HuH-7 (cell line): ENCODE results near the gene KAT7.
A peak's percentile ranks its signal among the peaks of the same experiment; 100 is the strongest.

ENCODE experiments used
- DNase-seq: peaks from one replicate; pipeline ENCODE4 v3.0.0; 2011; ENCODE audit warnings: low spot score

The KAT7 gene

DNA sequence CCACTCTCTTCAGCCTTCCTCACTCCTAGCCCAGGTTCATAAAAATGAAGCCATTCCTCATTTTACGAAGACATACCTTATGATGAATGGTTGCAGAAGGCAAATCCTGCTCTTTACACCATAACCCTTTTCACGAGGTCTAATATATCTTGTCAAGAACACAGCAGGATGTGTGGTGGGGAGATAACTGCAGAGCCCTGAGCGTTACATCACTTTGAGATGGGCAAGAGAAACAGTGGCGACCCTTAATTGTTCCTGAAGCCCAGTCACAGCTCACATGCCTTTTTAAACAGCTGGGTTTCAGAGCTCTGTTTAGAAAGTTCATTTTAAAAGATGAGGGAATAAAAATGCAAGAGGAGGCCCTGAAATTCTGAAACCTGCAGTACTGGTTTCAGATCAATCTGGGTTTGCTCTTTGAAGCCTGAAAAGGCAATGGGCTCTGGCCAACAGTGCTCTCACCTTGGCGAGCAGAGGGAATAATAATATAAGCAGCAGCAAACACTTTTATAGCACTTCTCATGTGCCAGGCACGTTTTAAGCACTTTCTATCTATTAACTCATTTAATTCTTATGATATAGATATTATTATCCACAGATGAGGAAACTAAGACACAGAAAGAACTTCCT lies 27.4 kb upstream of the KAT7 start:
- DNase-seq, result no peak

- DNase-seq, result no peak
These were observed 26.1 kb upstream of the KAT7 start for GRCh38 chr17:49762151-49762941.

GRCh38 chr17:49763735-49764558 lies 24.5 kb upstream of the KAT7 start, which contains the start of gene FAM117A:
TSS of gene FAM117A (minus strand) at chr17:49764131. CDS start at chr17:49764087, 44 bp downstream.
- DNase-seq, result peak; percentile 99

- no peak for DNase-seq
These were observed 23.8 kb upstream of the KAT7 start for GRCh38 chr17:49764559-49765180.

- no peak for DNase-seq
These were observed 21.5 kb upstream of the KAT7 start for GRCh38 chr17:49766918-49767530.

GRCh38 chr17:49775546-49776260 lies 12.8 kb upstream of the KAT7 start:
- DNase-seq, result no peak

- no peak for DNase-seq
These were observed 11.8 kb upstream of the KAT7 start for GRCh38 chr17:49776551-49777300.

DNA sequence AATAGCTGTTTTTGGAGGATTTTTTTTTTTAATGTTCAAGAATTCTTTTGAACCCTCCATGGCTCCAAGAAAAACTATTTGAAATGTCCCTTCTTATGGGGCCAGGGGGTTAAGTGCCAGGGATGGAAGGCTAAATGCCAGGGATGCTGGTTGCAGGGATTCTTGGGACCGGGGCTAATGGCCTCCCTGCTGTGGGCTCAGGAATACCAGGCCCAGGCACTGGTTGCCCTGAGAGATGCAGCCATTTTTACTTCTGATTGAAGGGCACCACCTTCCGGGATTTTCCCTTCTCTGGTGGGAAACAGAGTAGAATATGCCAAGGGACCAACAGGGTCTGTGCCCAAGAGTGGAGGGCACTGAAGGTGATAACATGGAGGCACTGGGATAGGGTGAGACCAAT lies 10.9 kb upstream of the KAT7 start:
- DNase-seq, result no peak

DNA sequence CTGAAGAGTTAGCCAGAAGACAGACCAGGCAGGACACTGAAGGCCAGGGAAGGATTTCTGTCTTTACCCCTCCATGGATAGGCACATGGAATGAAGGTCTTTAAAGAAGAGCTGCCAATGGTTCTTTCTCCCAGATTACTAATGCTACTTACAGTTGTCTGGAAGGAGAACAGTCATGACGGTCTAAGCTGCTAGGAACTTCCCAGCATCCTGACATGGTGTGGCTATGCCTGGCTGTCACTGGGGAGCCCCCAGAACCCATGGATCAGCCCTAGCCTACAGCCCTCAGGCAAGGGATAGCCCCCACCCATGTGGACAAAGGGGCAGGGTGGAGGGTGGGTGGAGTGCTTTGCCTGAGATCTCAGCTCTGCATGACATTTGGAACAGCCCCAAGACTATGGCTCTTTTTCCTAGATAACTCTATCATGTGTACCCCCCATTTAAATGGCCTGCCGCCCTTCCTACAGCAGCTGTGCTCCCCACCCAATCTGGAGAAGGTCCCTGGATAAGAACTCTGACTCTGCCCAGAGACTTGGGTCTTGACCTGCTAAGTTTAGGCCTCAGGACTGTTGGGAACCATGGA lies 9.2 kb upstream of the KAT7 start:
- no peak for DNase-seq

- DNase-seq, result peak; percentile 28
These were observed 8.7 kb upstream of the KAT7 start for GRCh38 chr17:49779739-49780231.

DNA sequence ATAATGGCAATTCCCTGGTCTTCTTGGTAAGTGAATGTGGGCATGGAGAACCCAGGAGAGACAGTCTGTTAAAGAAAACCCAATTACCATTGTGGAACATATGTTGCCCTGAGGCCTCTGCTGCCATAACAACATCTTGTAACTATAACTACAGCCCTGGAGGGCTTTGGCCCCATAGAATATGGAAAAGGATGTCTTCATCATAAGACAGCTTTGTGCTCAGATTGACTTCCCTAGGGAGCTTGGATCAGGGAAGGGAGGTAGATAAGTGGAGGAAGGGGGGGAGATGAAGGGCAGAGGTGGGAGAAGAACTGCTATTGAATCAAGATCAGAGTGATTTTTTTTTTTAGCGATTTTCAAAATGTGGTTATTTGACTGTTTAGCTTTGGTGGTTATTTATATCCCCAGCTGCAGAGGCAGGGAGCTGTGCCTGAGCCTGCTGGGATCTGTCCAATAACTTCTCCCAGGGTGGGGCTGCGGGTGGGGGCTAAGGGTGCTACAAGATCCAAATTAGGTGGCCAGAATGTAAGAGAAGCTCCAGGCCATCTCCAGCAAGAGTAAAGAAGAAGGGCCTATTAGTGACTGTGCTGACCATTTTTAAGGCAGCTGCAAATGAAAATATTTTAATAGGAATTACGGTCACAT lies 5.3 kb upstream of the KAT7 start:
- no peak for DNase-seq

DNA sequence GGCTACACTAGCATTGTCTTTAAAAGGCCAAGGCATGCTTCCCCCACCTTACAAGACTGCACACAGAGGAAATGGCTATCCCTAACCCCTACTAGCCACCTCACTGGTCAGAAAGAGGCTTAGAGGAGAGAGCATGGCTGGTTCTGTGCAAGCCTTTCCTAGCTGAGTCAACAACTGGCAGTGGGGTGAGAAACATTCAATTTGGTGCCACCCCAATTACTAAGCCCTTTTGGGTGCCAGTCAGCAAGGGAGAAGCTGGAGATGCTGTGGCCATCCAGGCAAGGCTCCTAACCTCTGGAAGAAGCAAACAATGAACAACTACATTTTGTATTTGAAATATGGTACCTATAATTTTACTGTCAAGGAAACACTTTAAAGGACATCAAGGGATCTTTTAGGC lies 4.7 kb upstream of the KAT7 start:
- DNase-seq, result no peak

DNA sequence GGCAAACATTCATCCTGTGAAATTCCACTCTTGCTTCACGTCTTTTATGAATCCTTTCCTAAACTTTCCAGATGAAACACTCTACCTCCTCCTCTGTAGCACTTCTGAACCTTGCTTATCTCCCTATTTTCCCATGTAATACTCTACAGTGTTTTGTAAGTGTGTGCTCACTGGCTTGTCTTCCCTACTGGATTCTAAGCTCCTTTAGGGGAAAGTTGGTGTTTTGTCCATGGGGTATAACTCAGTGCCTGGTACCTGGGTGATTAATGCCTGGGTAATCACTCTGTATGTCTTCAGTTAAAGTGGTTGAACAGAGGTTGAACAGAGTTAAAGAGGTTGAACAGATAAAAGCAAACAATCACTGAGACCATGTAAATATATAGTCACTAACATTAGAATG lies 3.8 kb upstream of the KAT7 start:
- no peak for DNase-seq

DNA sequence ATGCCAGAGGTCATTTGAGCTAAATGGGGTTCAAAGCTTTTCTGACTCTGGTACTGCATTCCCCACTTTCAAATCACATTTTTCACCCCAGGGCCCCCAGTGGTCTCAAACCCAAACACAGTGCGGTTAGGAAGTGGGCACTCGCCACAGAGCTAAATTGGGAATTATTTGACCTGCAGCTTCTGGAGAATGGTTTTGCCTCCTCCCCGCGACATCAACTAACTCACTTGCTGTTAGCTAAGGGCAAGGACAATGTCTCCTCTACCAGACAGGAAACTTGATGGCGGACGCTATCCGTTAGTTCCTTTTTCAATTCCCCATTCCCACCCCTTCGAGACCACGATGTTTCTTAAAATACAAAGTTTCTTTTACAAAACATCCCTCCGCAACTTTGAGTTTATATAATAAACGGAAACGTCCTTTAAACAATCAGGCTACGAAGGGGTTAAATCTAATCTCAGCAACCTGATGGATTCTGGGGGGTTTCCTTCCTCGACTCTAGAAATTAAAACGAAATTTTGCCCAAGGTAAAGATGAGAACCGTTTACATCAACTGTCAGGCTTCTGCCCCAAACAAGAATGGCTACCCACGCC lies 500 bp upstream of the KAT7 start:
- no peak for DNase-seq

DNA sequence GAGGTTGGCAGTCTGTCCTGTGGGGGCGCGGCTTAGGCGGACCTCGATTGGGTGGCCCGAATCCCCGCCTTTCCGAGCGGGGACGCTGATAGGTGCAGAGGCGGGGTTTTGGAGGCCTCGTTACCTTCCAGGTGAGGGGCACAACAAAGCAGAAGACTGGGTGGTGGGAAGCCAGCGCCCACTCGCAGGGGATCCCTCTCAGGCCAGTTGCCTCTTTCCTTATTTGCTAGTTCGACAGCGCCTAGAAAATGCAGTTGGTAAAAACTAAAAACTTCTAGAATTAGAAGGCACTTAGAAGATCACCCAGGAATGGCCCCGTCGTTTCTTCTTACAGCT lies 730 bp downstream of the KAT7 start:
- DNase-seq, result no peak

DNA sequence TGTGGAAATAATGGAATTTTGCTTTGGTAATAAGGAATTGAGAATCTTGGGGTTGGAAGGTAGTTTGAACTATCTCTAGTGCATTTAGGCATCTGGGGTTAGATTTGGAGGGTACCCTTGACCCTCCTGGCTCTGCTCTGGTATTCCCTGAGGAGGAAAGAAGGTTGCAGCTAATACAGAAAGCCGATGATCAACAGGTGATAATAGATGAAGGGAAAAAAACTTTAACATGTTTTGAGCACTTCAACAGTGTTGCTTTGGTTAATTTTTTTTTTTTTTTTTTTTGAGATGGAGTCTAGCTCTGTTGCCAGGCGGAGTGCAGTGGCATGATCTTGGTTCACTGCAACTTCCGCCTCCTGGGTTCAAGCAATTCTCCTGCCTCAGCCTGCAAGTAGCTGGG lies 4.8 kb downstream of the KAT7 start:
- DNase-seq, result no peak

- DNase-seq, result no peak
These were observed 6.9 kb downstream of the KAT7 start for GRCh38 chr17:49795372-49795771.

GRCh38 chr17:49798182-49798581 lies 9.7 kb downstream of the KAT7 start:
- DNase-seq, result no peak

- DNase-seq, result no peak
These were observed 10.3 kb downstream of the KAT7 start for GRCh38 chr17:49798738-49799137.
